Neutrophil (primary cell): ENCODE results near the gene TMEM92.
A peak's percentile ranks its signal among the peaks of the same experiment; 100 is the strongest.
"Not testable (repeated sequence)": the region's sequence is repeated elsewhere in the genome, so short reads cannot be mapped to it uniquely, and the experiment has no call there.

ENCODE experiments used
- H3K27ac ChIP-seq: fragments of 200-600 bp; sonication (generic); 2 replicates; pipeline ENCODE4 v1.5.1; 2016; ENCODE audit warnings: mild to moderate bottlenecking, moderate library complexity
- H3K27me3 ChIP-seq: fragments of 200-600 bp; sonication (generic); 2 replicates; pipeline ENCODE4 v1.6.0; 2016; ENCODE audit warnings: mild to moderate bottlenecking
- H3K36me3 ChIP-seq: fragments of 200-600 bp; sonication (generic); 2 replicates; pipeline ENCODE4 v1.5.1; 2017
- H3K4me1 ChIP-seq, 2 experiments: fragments of 200-600 bp in 1 of 2; sonication (generic) in 1 of 2; 1 replicate in 1 of 2; 2 replicates in 1 of 2; pipeline versions ENCODE4 v1.5.1 to v1.6.1; 2013 to 2016; ENCODE audit warnings: low read depth in 1 of 2, low read length in 1 of 2, mild to moderate bottlenecking in 1 of 2, moderate library complexity in 1 of 2; ENCODE audit not compliant: control insufficient read depth in 1 of 2, insufficient read depth in 1 of 2
- H3K4me3 ChIP-seq, 2 experiments: fragments of 200-600 bp in 1 of 2; sonication (generic) in 1 of 2; 1 replicate in 1 of 2; 2 replicates in 1 of 2; pipeline ENCODE4 v1.5.1; 2013 to 2016; ENCODE audit warnings: low read depth in 1 of 2, low read length in 1 of 2, mild to moderate bottlenecking in 1 of 2, moderate library complexity in 1 of 2
- H3K9me3 ChIP-seq: fragments of 200-600 bp; sonication (generic); 2 replicates; pipeline ENCODE4 v1.5.1; 2016
- TF ChIP-seq, protein P1 (sequence below): fragments of 200-600 bp; sonication (generic); IDR thresholded peaks from 2 replicates; pipeline ENCODE4 v1.5.1; 2016; ENCODE audit warnings: antibody characterized with exemption

The TMEM92 gene

DNA sequence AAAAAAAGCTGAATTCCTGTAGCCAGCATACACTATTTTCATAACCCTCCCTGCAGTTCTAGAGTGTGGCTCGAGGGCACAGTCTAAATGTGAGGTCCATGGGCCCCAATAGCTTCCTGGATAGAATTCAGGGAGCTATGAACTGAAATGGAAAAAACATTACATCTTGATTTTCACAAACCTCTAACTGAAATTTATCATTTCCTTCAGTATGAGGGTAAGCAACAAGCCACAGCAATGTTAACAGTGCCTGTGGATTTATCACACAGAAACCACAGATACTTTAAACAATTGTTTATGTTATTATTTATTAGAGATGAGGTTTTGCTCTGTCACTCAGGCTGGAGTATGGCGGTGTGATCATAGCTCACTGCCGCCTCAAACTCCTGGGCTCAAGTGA, 18.2 kb downstream of the TMEM92 start:
- Histone ChIP-seq H3K4me1 (peaks cover 44 to 47% of the 10 kb centered on the region in 2 experiments), H3K27me3 (no peaks in the 10 kb centered on the region), H3K27ac (no peak overlapping the region), H3K9me3 (no peaks in the 10 kb centered on the region), H3K4me3 (no peak overlapping the region), H3K36me3 (no peaks in the 10 kb centered on the region)
- TF ChIP-seq, protein P1, sequence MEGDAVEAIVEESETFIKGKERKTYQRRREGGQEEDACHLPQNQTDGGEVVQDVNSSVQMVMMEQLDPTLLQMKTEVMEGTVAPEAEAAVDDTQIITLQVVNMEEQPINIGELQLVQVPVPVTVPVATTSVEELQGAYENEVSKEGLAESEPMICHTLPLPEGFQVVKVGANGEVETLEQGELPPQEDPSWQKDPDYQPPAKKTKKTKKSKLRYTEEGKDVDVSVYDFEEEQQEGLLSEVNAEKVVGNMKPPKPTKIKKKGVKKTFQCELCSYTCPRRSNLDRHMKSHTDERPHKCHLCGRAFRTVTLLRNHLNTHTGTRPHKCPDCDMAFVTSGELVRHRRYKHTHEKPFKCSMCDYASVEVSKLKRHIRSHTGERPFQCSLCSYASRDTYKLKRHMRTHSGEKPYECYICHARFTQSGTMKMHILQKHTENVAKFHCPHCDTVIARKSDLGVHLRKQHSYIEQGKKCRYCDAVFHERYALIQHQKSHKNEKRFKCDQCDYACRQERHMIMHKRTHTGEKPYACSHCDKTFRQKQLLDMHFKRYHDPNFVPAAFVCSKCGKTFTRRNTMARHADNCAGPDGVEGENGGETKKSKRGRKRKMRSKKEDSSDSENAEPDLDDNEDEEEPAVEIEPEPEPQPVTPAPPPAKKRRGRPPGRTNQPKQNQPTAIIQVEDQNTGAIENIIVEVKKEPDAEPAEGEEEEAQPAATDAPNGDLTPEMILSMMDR = no peak

DNA sequence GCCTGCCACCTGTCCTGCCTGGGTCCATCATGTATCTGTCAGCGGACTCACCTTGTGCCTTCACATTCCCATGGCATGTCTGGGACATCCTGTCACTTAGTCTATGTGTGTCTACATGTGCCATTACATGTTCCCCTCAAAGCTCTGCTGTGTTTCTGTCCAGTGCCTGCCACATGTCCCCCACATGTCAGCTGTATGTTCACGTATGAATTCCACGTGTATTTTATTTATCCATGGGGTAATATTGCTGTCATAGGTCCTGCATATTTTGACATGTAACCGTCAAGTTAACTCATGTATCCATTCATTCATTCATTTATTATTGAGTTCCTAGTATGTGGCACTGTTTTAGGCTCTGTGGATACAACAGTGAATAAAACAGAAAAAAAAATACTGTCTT, 20.8 kb downstream of the TMEM92 start:
- TF ChIP-seq, protein P1 = no peak
- Histone ChIP-seq H3K36me3 (no peaks in the 10 kb centered on the region), H3K9me3 (no peaks in the 10 kb centered on the region), H3K4me3 (no peak overlapping the region), H3K27ac (no peak overlapping the region), H3K4me1 (peaks cover 21 to 24% of the 10 kb centered on the region in 2 experiments), H3K27me3 (no peaks in the 10 kb centered on the region)

DNA sequence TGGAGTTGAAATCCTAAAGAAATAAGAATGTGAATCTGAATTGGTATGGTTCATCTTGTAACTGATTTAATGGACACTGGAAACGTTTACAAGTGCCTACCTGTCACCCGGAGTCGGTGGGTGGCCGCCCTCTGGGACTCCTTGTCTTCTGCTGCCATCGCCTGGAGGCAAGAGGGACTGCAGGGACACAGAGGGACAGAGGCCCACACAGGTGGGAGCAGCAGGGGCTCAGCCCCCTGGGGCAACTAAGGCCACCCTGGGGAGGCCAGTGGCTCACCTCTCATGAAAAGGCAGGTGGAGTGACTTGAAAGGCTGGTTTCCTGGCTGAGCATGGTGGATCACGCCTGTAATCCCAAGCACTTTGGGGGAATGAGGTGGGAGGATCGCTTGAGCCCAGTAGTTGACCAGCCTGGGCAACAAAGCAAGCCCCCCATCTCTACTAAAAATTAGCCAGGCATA, 23.2 kb downstream of the TMEM92 start:
- H3K4me1 ChIP-seq = peaks cover 18 to 25% of the 10 kb centered on the region in 2 experiments
- no peak overlapping the region for H3K27ac ChIP-seq
- no peaks in the 10 kb centered on the region for H3K9me3 ChIP-seq
- no peaks in the 10 kb centered on the region for H3K36me3 ChIP-seq
- no peaks in the 10 kb centered on the region for H3K27me3 ChIP-seq
- TF ChIP-seq, protein P1 = peak; percentile 97
- no peak overlapping the region for H3K4me3 ChIP-seq

DNA sequence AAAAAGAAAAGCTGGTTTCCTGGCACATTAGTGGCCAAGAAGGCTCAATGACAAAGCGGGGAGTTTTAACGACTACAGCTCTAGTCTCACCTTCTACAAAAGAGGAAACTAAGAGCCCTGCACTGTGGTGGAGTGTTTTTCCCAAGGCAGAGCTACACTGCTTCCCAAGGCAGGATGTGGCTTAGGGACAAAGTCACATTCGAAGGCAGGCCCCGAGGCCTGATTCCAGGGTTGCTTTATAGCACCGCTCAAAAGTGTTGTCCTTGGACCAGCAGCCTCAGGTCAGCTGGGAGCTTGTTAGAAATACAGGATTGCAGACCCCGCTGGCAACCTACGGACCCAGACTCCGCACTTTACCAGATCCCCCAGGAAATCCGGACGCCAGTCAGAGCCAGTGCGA, 23.8 kb downstream of the TMEM92 start:
- no peaks in the 10 kb centered on the region for H3K27me3 ChIP-seq
- H3K4me3 ChIP-seq = no peak overlapping the region
- H3K27ac ChIP-seq = no peak overlapping the region
- H3K4me1 ChIP-seq = peaks cover 20 to 31% of the 10 kb centered on the region in 2 experiments
- H3K9me3 ChIP-seq = no peaks in the 10 kb centered on the region
- TF ChIP-seq, protein P1 = no peak
- H3K36me3 ChIP-seq = no peaks in the 10 kb centered on the region

DNA sequence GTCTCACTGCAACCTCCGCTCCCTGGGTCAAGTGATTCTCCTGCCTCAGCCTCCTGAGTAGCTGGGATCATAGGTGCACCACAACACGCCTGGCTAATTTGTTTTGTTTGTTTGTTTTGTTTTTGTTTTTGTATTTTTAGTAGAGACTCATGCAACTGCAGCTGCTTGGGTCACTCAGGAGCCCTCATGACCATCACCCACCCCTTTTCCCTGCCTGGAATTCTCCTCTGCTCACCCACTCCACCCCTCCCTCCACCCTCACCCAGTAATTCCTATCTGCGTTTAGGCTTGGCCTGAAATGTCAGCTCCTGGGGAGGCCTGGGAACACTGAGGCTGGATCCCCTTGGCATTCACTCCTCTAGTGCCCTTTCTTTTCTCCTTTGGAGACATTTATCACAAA, 25.5 kb downstream of the TMEM92 start:
- Histone ChIP-seq H3K36me3 (no peaks in the 10 kb centered on the region), H3K9me3 (no peaks in the 10 kb centered on the region), H3K27me3 (no peaks in the 10 kb centered on the region), H3K4me3 (no peak overlapping the region), H3K4me1 (peaks cover 20 to 39% of the 10 kb centered on the region in 2 experiments), H3K27ac (no peak overlapping the region)
- TF ChIP-seq, protein P1 = no peak

DNA sequence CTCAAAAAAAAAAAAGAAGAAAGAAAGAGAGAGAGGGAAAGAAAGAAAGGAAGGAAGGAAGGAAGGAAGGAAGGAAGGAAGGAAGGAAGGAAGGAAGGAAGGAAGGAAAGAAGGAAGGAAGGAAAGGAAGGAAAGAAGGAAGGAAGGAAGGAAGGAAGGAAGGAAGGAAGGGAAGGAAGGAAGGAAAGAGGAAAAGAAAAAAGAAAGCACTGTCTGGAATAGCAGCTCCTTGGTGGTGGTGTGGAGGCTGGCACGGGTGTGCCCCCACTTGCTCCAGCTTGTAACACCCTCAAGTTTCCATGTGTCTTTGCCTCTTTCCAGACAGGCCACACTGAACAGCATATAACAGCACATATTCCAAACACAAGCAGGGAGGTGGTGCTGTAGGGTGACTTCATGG, 26.6 kb downstream of the TMEM92 start:
- not testable (repeated sequence) for H3K36me3 ChIP-seq, H3K27me3 ChIP-seq, H3K4me3 ChIP-seq, H3K9me3 ChIP-seq
- H3K4me1 ChIP-seq = peaks cover 20 to 43% of the 10 kb centered on the region in 2 experiments
- peak overlapping the region; percentile 68 for H3K27ac ChIP-seq
